Measurements from ENCODE around the gene POTEM.
"Not testable (repeated sequence)": the region's sequence is repeated elsewhere in the genome, so short reads cannot be mapped to it uniquely, and the experiment has no call there.

Gene POTEM

GRCh38 chr14:19036811-19037382, 69.7 kb downstream of the POTEM start:
- H3K27ac ChIP-seq (ENCODE audit: low read length); H3K36me3 ChIP-seq (ENCODE audit: control insufficient read depth, insufficient read depth, low read length); H3K4me3 ChIP-seq (ENCODE audit: low read length); DNase-seq (ENCODE audit: low read depth, low spot score); H3K27me3 ChIP-seq (ENCODE audit: control insufficient read depth, insufficient read depth, low read length); H3K9me3 ChIP-seq (ENCODE audit: control insufficient read depth, insufficient read depth, low read length); H3K4me1 ChIP-seq (ENCODE audit: control insufficient read depth, insufficient read depth, low read length): not testable (repeated sequence)
- no CpG with 5 or more reads among the region's 26 CpGs for WGBS (ENCODE audit: insufficient coverage, insufficient read length)

GRCh38 chr14:19038060-19038664, 70.9 kb downstream of the POTEM start:
- DNase-seq (ENCODE audit: low read depth, low spot score); H3K4me3 ChIP-seq (ENCODE audit: low read length); H3K27ac ChIP-seq (ENCODE audit: low read length); H3K27me3 ChIP-seq (ENCODE audit: control insufficient read depth, insufficient read depth, low read length); H3K9me3 ChIP-seq (ENCODE audit: control insufficient read depth, insufficient read depth, low read length); H3K36me3 ChIP-seq (ENCODE audit: control insufficient read depth, insufficient read depth, low read length); H3K4me1 ChIP-seq (ENCODE audit: control insufficient read depth, insufficient read depth, low read length): not testable (repeated sequence)
- WGBS (ENCODE audit: insufficient coverage, insufficient read length), result no CpG with 5 or more reads among the region's 28 CpGs

DNA sequence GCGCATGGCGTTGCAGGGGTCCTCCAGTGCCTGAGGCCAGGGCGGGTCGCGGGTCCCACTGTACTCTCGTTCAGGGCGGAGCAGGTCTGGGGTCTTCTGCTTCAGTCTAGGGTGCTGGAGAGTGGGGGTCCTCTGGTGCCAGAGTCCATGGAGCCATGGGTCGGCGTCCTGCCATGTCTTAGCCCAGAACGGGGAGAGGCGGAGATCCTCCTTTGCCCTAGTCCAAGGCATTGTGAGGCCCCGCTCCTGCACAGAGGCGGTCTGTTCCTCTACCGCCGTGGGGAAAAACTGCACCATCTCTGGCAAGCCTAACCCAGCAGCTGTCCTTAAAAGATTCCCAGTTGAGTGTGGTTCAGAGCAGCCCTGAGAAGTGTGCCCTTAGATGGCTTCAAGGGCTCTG, 71.6 kb downstream of the POTEM start:
- not testable (repeated sequence) for H3K27me3 ChIP-seq (ENCODE audit: control insufficient read depth, insufficient read depth, low read length); H3K36me3 ChIP-seq (ENCODE audit: control insufficient read depth, insufficient read depth, low read length); DNase-seq (ENCODE audit: low read depth, low spot score); H3K4me3 ChIP-seq (ENCODE audit: low read length); H3K4me1 ChIP-seq (ENCODE audit: control insufficient read depth, insufficient read depth, low read length); H3K9me3 ChIP-seq (ENCODE audit: control insufficient read depth, insufficient read depth, low read length); H3K27ac ChIP-seq (ENCODE audit: low read length)
- WGBS (ENCODE audit: insufficient coverage, insufficient read length), result no CpG with 5 or more reads among the region's 15 CpGs

GRCh38 chr14:19043384-19043783, 76.2 kb downstream of the POTEM start:
- H3K4me3 ChIP-seq (ENCODE audit: low read length); H3K36me3 ChIP-seq (ENCODE audit: control insufficient read depth, insufficient read depth, low read length); H3K4me1 ChIP-seq (ENCODE audit: control insufficient read depth, insufficient read depth, low read length); H3K27ac ChIP-seq (ENCODE audit: low read length); H3K9me3 ChIP-seq (ENCODE audit: control insufficient read depth, insufficient read depth, low read length); H3K27me3 ChIP-seq (ENCODE audit: control insufficient read depth, insufficient read depth, low read length); DNase-seq (ENCODE audit: low read depth, low spot score): not testable (repeated sequence)
- WGBS (ENCODE audit: insufficient coverage, insufficient read length), result no CpG with 5 or more reads among the region's 2 CpGs
